NOMO-1 treated with dmso at 0.1 percent for 144 hours (cell line): ENCODE results near the gene MARCHF7.

ENCODE experiments used
- DNase-seq: peaks from one replicate; lab custom pipeline; 2025; ENCODE audit not compliant: unreplicated experiment; lab: John Stamatoyannopoulos, UW

The MARCHF7 gene

DNA sequence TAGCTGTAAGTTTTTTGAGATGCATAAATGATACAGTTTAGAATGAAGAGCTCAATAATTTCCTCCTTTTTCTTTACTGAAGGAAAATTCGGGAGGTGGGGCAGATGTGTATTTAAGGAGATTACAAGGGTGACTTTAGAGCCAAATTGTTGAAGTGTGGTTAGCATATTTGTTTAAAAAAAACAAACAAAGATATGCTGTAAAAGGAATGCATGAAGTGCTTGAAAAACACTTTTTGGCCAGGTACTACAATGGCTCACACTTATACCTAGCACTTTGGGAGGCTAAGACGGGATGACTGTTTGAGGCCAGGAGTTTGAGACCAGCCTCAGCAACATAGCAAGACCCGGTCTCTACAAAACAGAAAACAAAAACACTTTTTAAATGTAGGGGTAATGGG lies 47.3 kb downstream of the MARCHF7 start:
- no peak for DNase-seq

DNA sequence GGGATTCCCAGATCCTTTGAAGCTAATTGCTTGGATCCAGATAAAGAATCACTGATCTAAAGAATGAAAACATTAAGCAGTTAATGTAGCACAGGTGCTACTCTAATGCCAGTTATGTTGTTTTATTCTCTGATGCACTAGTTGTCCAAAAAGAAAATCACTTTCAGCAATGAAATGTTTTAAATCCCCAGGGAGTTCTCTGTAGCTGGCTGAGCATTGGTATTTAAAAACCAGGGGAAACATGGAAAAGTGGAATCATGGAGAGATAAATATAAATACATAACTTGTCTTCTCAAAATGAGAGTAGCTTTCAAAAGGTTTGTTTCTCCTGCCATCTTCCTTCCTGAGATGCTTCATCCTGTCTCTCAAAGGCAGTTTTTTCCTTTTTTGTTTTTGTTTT lies 48.0 kb downstream of the MARCHF7 start:
- DNase-seq, result no peak

GRCh38 chr2:159762075-159762474 lies 49.8 kb downstream of the MARCHF7 start:
- DNase-seq, result no peak
